ENCODE results near the gene AATK.
A peak's percentile ranks its signal among the peaks of the same experiment; 100 is the strongest.

AATK gene

GRCh38 chr17:81196505-81197408 lies 30.7 kb upstream of the AATK start:
- no peak for DNase-seq

GRCh38 chr17:81195941-81196495 lies 30.0 kb upstream of the AATK start:
- DNase-seq, result no peak

- DNase-seq, result no peak
Measured at GRCh38 chr17:81194941-81195901, 29.2 kb upstream of the AATK start.

- DNase-seq, result no peak
Measured at GRCh38 chr17:81194225-81194760, 28.3 kb upstream of the AATK start.

GRCh38 chr17:81193470-81194224 lies 27.6 kb upstream of the AATK start:
- no peak for DNase-seq

GRCh38 chr17:81193051-81193410 lies 27.0 kb upstream of the AATK start:
- no peak for DNase-seq

- no peak for DNase-seq
Measured at GRCh38 chr17:81192386-81193050, 26.5 kb upstream of the AATK start.

- DNase-seq, result no peak
Measured at GRCh38 chr17:81191646-81192045, 25.6 kb upstream of the AATK start.

- no peak for DNase-seq
Measured at GRCh38 chr17:81191116-81191515, 25.1 kb upstream of the AATK start.

GRCh38 chr17:81190591-81190990 lies 24.6 kb upstream of the AATK start:
- DNase-seq, result no peak

- peak; percentile 5 for DNase-seq
Measured at GRCh38 chr17:81189670-81190530, 23.9 kb upstream of the AATK start.

- no peak for DNase-seq
Measured at GRCh38 chr17:81189016-81189415, 23.0 kb upstream of the AATK start.

GRCh38 chr17:81188491-81188840 lies 22.4 kb upstream of the AATK start:
- no peak for DNase-seq

GRCh38 chr17:81187586-81188490 lies 21.8 kb upstream of the AATK start:
- no peak for DNase-seq

GRCh38 chr17:81187120-81187519 lies 21.1 kb upstream of the AATK start:
- no peak for DNase-seq

- no peak for DNase-seq
Measured at GRCh38 chr17:81186203-81186602, 20.2 kb upstream of the AATK start.

- no peak for DNase-seq
Measured at GRCh38 chr17:81184555-81184954, 18.5 kb upstream of the AATK start.

- no peak for DNase-seq
Measured at GRCh38 chr17:81183807-81184206, 17.8 kb upstream of the AATK start.

- no peak for DNase-seq
Measured at GRCh38 chr17:81183316-81183715, 17.3 kb upstream of the AATK start.

- DNase-seq, result no peak
Measured at GRCh38 chr17:81182596-81182995, 16.6 kb upstream of the AATK start.
